H9 (cell line): ENCODE measurements around the gene GRIK4. TPM values are rescaled to one million over a fixed set of nuclear protein-coding genes. Genes with fewer than 3 reads are reported as not detected.

Source experiments
- DNase-seq: peaks from one replicate; pipeline ENCODE4 v3.0.0-alpha.2; 2017
- H2AFZ ChIP-seq: one replicate; pipeline ENCODE4 v1.6.1; 2013; ENCODE audit warnings: mild to moderate bottlenecking, low read length, control low read depth, moderate library complexity
- H2AK5ac ChIP-seq: 2 replicates; pipeline ENCODE4 v1.6.1; 2013; ENCODE audit warnings: low read length, control low read depth, mixed read lengths; ENCODE audit not compliant: insufficient read length
- H2BK120ac ChIP-seq: one replicate; pipeline ENCODE4 v1.6.1; 2013; ENCODE audit warnings: low read depth, mild to moderate bottlenecking, low read length, control low read depth, inconsistent platforms; ENCODE audit not compliant: poor library complexity, severe bottlenecking
- H2BK12ac ChIP-seq: 2 replicates; pipeline ENCODE4 v1.6.1; 2013; ENCODE audit warnings: low read length, control low read depth, mixed read lengths, low read depth; ENCODE audit not compliant: insufficient read length
- H2BK15ac ChIP-seq: 2 replicates; pipeline ENCODE4 v1.6.1; 2013; ENCODE audit warnings: low read depth, low read length, control low read depth
- H2BK20ac ChIP-seq: one replicate; pipeline ENCODE4 v1.6.1; 2013; ENCODE audit warnings: low read depth, mild to moderate bottlenecking, low read length, control low read depth, inconsistent platforms; ENCODE audit not compliant: poor library complexity, severe bottlenecking
- H2BK5ac ChIP-seq: 2 replicates; pipeline ENCODE4 v1.6.1; 2013; ENCODE audit warnings: low read length, control low read depth, mixed read lengths; ENCODE audit not compliant: insufficient read length
- H3K14ac ChIP-seq: 2 replicates; pipeline ENCODE4 v1.6.1; 2013; ENCODE audit warnings: low read length, control low read depth; ENCODE audit not compliant: insufficient read depth
- H3K18ac ChIP-seq: 2 replicates; pipeline ENCODE4 v1.6.1; 2013; ENCODE audit warnings: low read depth, mild to moderate bottlenecking, mixed read lengths, low read length, control low read depth; ENCODE audit not compliant: insufficient read length
- H3K23ac ChIP-seq: 2 replicates; pipeline ENCODE4 v1.6.1; 2013; ENCODE audit warnings: low read length, control low read depth, mixed read lengths, low read depth; ENCODE audit not compliant: insufficient read length
- H3K23me2 ChIP-seq: 2 replicates; pipeline ENCODE4 v1.6.1; 2013; ENCODE audit warnings: low read depth, mild to moderate bottlenecking, mixed read lengths, low read length, control low read depth; ENCODE audit not compliant: insufficient read length, poor library complexity, severe bottlenecking
- H3K27ac ChIP-seq: 2 replicates; pipeline ENCODE4 v1.5.1; 2013; ENCODE audit warnings: low read length, control low read depth, mixed read lengths, low read depth; ENCODE audit not compliant: insufficient read length
- H3K27me3 ChIP-seq: 2 replicates; pipeline ENCODE4 v1.6.1; 2013; ENCODE audit warnings: low read length, control low read depth, inconsistent platforms; ENCODE audit not compliant: insufficient read depth
- H3K4ac ChIP-seq: 2 replicates; pipeline ENCODE4 v1.6.1; 2013; ENCODE audit warnings: low read depth, mild to moderate bottlenecking, control low read depth, inconsistent platforms, low read length, moderate library complexity
- H3K4me1 ChIP-seq: 2 replicates; pipeline ENCODE4 v1.6.1; 2013; ENCODE audit warnings: low read length, control low read depth, inconsistent platforms; ENCODE audit not compliant: insufficient read depth
- H3K4me2 ChIP-seq: 2 replicates; pipeline ENCODE4 v1.6.1; 2013; ENCODE audit warnings: low read length, control low read depth, mixed read lengths; ENCODE audit not compliant: insufficient read length, insufficient read depth
- H3K56ac ChIP-seq: 2 replicates; pipeline ENCODE4 v1.6.1; 2013; ENCODE audit warnings: low read depth, mild to moderate bottlenecking, mixed read lengths, low read length, control low read depth; ENCODE audit not compliant: insufficient read length
- H3K79me1 ChIP-seq: 2 replicates; pipeline ENCODE4 v1.6.1; 2013; ENCODE audit warnings: low read depth, mild to moderate bottlenecking, moderate library complexity, low read length, control low read depth, inconsistent platforms; ENCODE audit not compliant: insufficient read depth, poor library complexity, severe bottlenecking
- H3K79me2 ChIP-seq: 2 replicates; pipeline ENCODE4 v1.6.1; 2013; ENCODE audit warnings: low read length, control low read depth, inconsistent platforms; ENCODE audit not compliant: insufficient read depth
- H3K9ac ChIP-seq: 2 replicates; pipeline ENCODE4 v1.6.1; 2013; ENCODE audit warnings: low read length, control low read depth, mixed read lengths; ENCODE audit not compliant: insufficient read length; ENCODE audit errors: extremely low read depth
- H3K9me3 ChIP-seq: one replicate; pipeline ENCODE4 v1.6.1; 2013; ENCODE audit warnings: low read depth, low read length, inconsistent platforms; ENCODE audit not compliant: control insufficient read depth
- H3T11ph ChIP-seq: one replicate; pipeline ENCODE4 v1.6.1; 2013; ENCODE audit warnings: mild to moderate bottlenecking, low read length, control low read depth, inconsistent platforms
- H4K20me1 ChIP-seq: one replicate; pipeline ENCODE4 v1.6.1; 2013; ENCODE audit not compliant: control insufficient read depth, insufficient read length, insufficient read depth
- H4K5ac ChIP-seq: 2 replicates; pipeline ENCODE4 v1.6.1; 2013; ENCODE audit warnings: low read depth, mild to moderate bottlenecking, mixed read lengths, low read length, control low read depth; ENCODE audit not compliant: insufficient read length
- H4K8ac ChIP-seq: replicated peaks from 2 replicates; pipeline ENCODE4 v1.6.1; 2013; ENCODE audit warnings: low read length, control low read depth, mixed read lengths, low read depth; ENCODE audit not compliant: insufficient read length
- H4K91ac ChIP-seq: 2 replicates; pipeline ENCODE4 v1.6.1; 2013; ENCODE audit warnings: low read depth, mild to moderate bottlenecking, moderate library complexity, mixed read lengths, low read length, control low read depth; ENCODE audit not compliant: insufficient read length
- H3K27ac Mint-ChIP-seq, 3 experiments: 2 replicates in 2 of 3; 3 replicates in 1 of 3; pipeline ENCODE4 v1.8.0; 2020 to 2021; ENCODE audit warnings: mixed read lengths in 3 of 3, mild to moderate bottlenecking in 1 of 3, moderate library complexity in 1 of 3
- H3K27me3 Mint-ChIP-seq: 2 replicates; pipeline ENCODE4 v1.8.0; 2021; ENCODE audit warnings: low read depth, mild to moderate bottlenecking, moderate library complexity, mixed read lengths
- H3K36me3 Mint-ChIP-seq, 3 experiments: 2 replicates in 2 of 3; 3 replicates in 1 of 3; pipeline ENCODE4 v1.8.0; 2020 to 2021; ENCODE audit warnings: low read depth in 3 of 3, mixed read lengths in 3 of 3; ENCODE audit not compliant: insufficient read depth in 1 of 3
- H3K4me1 Mint-ChIP-seq, 2 experiments: 2 replicates each; pipeline ENCODE4 v1.8.0; 2020; ENCODE audit warnings: mixed read lengths in 2 of 2
- H3K4me3 Mint-ChIP-seq, 2 experiments: 2 replicates in 1 of 2; 3 replicates in 1 of 2; pipeline ENCODE4 v1.8.0; 2020 to 2021; ENCODE audit warnings: mild to moderate bottlenecking in 2 of 2, mixed read lengths in 2 of 2, moderate library complexity in 1 of 2
- H3K9me3 Mint-ChIP-seq, 2 experiments: 2 replicates in 1 of 2; 3 replicates in 1 of 2; pipeline ENCODE4 v1.8.0; 2020; ENCODE audit warnings: mild to moderate bottlenecking in 2 of 2, mixed read lengths in 2 of 2, moderate library complexity in 1 of 2
- CTCF ChIP-seq: fragments of 200-600 bp; sonication (generic); conservative IDR thresholded peaks from 3 replicates; pipeline ENCODE4 v1.8.0; 2021; ENCODE audit warnings: antibody characterized with exemption, mild to moderate bottlenecking
- WGBS: extraction: QIAGEN DNeasy Blood & Tissue Kit; methylation state at CpG from one replicate; pipeline ENCODE4 v1.1.7; 2013; ENCODE audit warnings: missing lambda C conversion rate, low lambda C conversion rate, mixed read lengths; ENCODE audit not compliant: insufficient read length; ENCODE audit errors: extremely low coverage; 5-methylcytosine and 5-hydroxymethylcytosine counted together
- total RNA-seq: library from RNA; stranded (reverse); gene quantifications from 2 replicates; pipeline ENCODE4 v1.2.1, GENCODE V29; 2021

The GRIK4 gene
- total RNA-seq, 1 experiment from 2014 or later: 2.3 TPM

GRCh38 chr11:120657306-120658070 is 145.9 kb downstream of the GRIK4 start:
- no peak overlapping the region for H2BK12ac ChIP-seq
- H3T11ph ChIP-seq: no peak overlapping the region
- no peak overlapping the region for H2AFZ ChIP-seq
- peaks cover 12 to 24% of the 10 kb centered on the region in 2 experiments for H3K4me1 Mint-ChIP-seq
- H3K18ac ChIP-seq: no peak overlapping the region
- H3K4me3 Mint-ChIP-seq: no peak overlapping the region
- no peaks in the 10 kb centered on the region for H4K20me1 ChIP-seq
- no peaks in the 10 kb centered on the region for H3K9me3 ChIP-seq
- H2BK5ac ChIP-seq: no peak overlapping the region
- H3K4me1 ChIP-seq: no peaks in the 10 kb centered on the region
- no peak for DNase-seq
- H3K36me3 Mint-ChIP-seq: no peaks in the 10 kb centered on the region
- no peak overlapping the region for H3K56ac ChIP-seq
- H3K23ac ChIP-seq: no peak overlapping the region
- TF ChIP-seq CTCF: no peak
- peaks cover 54% of the 10 kb centered on the region for H3K27me3 Mint-ChIP-seq
- no peak overlapping the region for H2BK120ac ChIP-seq
- no peak overlapping the region for H2BK20ac ChIP-seq
- no peak overlapping the region for H4K91ac ChIP-seq
- no peaks in the 10 kb centered on the region for H3K27me3 ChIP-seq
- WGBS: no CpG with 5 or more reads among the region's 6 CpGs
- no peak overlapping the region for H3K14ac ChIP-seq
- no peak overlapping the region for H2BK15ac ChIP-seq
- no peaks in the 10 kb centered on the region for H3K79me1 ChIP-seq
- H3K9me3 Mint-ChIP-seq: no peaks in the 10 kb centered on the region
- no peaks in the 10 kb centered on the region for H3K23me2 ChIP-seq
- no peak overlapping the region for H3K27ac ChIP-seq
- H3K27ac Mint-ChIP-seq: no peak overlapping the region
- no peak overlapping the region for H4K5ac ChIP-seq
- no peaks in the 10 kb centered on the region for H3K79me2 ChIP-seq
- no peak overlapping the region for H3K9ac ChIP-seq
- H3K4ac ChIP-seq: no peak overlapping the region
- no peak overlapping the region for H4K8ac ChIP-seq
- no peak overlapping the region for H3K4me2 ChIP-seq
- H2AK5ac ChIP-seq: no peak overlapping the region
